Jurkat, Clone E6-1 (cell line): ENCODE measurements around the gene NAP1L1.

ENCODE experiments used
- DNase-seq: peaks from one replicate; pipeline ENCODE4 v3.0.0-alpha.2; 2011; ENCODE audit warnings: low read depth, low spot score
- H3K4me3 ChIP-seq: 2 replicates; pipeline ENCODE4 v1.5.1; 2011; ENCODE audit warnings: mild to moderate bottlenecking, low read length, control low read depth, moderate library complexity

NAP1L1 gene

GRCh38 chr12:76091246-76091754, 6.8 kb upstream of the NAP1L1 start:
- no peak for DNase-seq
- no peak overlapping the region for H3K4me3 ChIP-seq

DNA sequence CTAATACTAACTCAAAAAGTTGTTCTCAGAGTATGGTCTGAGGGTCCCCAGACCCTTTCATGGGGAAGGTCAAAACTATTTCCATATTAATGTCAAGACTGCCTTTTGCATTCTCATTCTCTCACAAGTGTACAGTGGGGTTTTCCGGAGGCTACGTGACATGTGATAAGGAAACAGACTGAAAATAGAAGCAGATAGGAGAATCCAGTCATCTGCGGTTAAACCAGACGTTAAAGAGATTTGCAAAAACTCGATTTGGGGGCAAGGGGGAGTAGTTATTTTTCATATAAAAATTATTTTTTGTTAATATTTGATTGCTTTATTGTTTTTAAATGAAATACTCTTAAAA, 1.0 kb upstream of the NAP1L1 start:
- peak; percentile 68 for DNase-seq
- H3K4me3 ChIP-seq, result peak overlapping the region; percentile 61

DNA sequence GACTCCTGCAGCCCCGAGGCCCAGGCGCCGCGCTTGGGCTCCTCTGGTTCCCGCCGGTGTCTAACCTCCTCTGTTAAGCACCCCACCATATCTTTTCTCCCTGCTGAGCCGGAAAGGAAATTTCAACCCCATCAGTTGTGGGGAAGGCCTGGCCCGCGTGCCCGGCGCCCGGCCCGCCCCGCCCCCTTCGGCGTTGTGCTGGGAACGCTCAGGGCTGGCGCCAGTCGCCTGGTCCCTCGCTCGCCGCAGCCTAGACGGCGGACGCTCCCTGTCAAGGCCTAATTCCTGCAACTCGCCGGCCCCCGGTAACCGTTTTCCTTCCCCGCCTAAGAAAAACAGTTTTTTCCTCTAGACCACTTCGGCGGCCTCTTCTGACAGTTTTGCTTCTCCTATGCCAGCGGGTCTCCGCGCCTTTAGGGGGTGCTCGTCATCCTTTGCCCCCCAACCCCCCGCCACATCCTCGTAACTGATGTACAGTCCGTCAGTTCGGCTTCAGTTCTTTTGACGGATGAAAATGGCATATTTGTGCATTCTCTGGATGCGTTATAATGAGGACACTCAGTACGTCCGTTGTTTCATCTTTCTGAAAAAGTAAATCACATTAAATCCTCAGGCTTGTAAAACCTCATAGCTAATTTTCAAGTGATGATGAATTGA, 506 bp upstream of the NAP1L1 start:
- peak overlapping the region; percentile 61 for H3K4me3 ChIP-seq
- DNase-seq, result peak; percentile 64

GRCh38 chr12:76083246-76083903, 1.1 kb downstream of the NAP1L1 start:
- DNase-seq, result no peak
- peak overlapping the region; percentile 61 for H3K4me3 ChIP-seq

GRCh38 chr12:76081909-76082308, 2.6 kb downstream of the NAP1L1 start:
- DNase-seq, result no peak
- no peak overlapping the region for H3K4me3 ChIP-seq

DNA sequence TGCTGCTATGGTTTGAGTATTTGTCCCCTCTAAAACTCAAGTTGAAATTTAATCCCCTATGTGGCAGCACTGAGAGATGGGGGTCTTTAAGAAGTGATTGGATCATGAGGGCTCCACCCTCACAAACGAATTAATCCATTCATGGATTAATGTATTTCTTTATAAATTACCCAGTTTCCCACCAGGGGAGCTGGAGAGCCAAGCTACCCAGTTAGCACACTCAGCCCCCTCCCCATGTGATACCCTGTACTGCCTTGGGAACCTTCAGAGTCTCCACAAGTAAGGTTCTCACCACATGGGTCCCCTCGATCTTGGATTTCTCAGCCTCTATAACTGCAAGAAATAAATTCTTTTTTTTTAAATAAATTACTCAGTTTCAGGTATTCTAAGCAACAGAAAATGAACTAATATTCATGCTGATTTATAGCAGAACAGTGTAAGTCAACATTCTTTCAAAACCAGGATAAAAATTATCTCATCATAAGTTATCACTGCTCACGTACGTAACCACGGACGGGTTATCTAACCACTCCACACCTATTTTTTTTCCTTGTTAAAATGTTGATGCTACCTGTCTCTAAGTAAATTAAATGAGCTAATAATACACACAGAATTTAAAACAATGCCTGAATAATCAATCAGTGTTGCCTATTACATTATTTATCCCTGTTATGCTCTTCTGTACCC, 3.6 kb downstream of the NAP1L1 start:
- no peak overlapping the region for H3K4me3 ChIP-seq
- peak; percentile 27 for DNase-seq

GRCh38 chr12:76080017-76080728, 4.3 kb downstream of the NAP1L1 start:
- DNase-seq, result no peak

GRCh38 chr12:76078748-76079147, 5.7 kb downstream of the NAP1L1 start:
- DNase-seq, result no peak
- no peak overlapping the region for H3K4me3 ChIP-seq

More at GRCh38 chr12:76080017-76080728, 4.3 kb downstream of the NAP1L1 start:
- H3K4me3 ChIP-seq, result no peak overlapping the region

DNA sequence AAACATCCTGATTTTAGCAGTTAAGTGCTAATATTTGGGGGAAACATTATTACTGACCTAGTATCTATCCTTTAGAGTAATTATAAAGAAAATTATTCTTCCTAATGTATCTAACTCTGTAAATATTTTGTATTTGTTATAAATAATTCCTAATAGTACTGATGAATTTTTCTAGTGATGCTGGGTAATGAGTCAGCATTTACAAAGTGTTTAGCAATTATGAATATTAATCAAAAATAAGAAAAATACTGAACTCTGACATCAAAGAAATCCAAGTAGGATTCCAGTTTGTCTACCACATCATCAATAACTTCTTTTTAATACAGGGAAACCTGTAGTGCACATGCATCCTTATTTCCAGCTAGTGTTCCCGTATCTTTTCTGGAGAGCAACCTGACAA, 9.0 kb downstream of the NAP1L1 start:
- H3K4me3 ChIP-seq, result no peak overlapping the region
- no peak for DNase-seq

- no peak for DNase-seq
- H3K4me3 ChIP-seq, result no peak overlapping the region
Measured at GRCh38 chr12:76074701-76075336, 9.7 kb downstream of the NAP1L1 start.

GRCh38 chr12:76073561-76073960, 10.9 kb downstream of the NAP1L1 start:
- DNase-seq, result no peak
- H3K4me3 ChIP-seq, result no peak overlapping the region

DNA sequence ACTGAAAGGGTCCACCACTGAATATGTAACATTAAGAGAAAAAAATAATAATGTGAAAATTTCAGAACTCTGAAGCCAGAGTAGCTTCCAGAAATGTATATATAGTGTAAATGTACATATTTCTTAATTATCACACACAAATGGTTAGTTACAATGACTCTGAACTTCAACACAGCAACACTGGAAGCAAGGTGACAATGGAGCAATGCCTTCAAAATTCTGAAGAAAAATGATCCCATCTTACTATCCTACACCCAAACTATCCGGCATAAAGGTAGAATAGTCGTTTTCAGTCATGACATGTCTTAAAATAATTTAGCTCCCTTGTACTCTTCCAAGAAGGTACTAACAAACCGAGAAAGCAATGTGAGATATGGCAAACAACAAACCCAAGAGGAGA, 11.9 kb downstream of the NAP1L1 start:
- no peak for DNase-seq
- no peak overlapping the region for H3K4me3 ChIP-seq

- DNase-seq, result no peak
- no peak overlapping the region for H3K4me3 ChIP-seq
Measured at GRCh38 chr12:76069339-76069738, 15.1 kb downstream of the NAP1L1 start.

DNA sequence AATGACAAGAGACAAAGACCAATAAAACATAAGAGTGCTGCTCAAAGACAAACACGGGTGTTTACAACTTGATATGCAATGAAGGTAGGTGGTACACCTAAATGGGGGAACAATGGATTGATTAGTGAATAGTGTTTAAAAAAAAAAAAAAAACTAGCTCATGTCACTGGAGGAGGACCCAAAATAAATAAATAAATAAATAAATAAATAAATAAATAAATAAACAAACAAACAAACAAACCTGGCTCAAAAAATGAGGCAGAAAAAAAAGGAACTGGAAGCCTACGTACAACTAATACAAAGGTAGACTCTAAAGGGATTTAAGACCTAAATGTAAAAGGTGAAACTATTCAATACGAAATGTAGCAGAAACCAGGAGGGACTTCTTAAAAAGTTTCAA, 18.6 kb downstream of the NAP1L1 start:
- H3K4me3 ChIP-seq, result no peak overlapping the region
- DNase-seq, result no peak

GRCh38 chr12:76064904-76065303, 19.6 kb downstream of the NAP1L1 start:
- no peak for DNase-seq
- H3K4me3 ChIP-seq, result no peak overlapping the region

GRCh38 chr12:76060111-76060510, 24.4 kb downstream of the NAP1L1 start:
- no peak for DNase-seq
- no peak overlapping the region for H3K4me3 ChIP-seq

GRCh38 chr12:76057326-76057725, 27.2 kb downstream of the NAP1L1 start:
- no peak for DNase-seq

GRCh38 chr12:76055393-76055792, 29.1 kb downstream of the NAP1L1 start:
- no peak for DNase-seq
- no peak overlapping the region for H3K4me3 ChIP-seq

More at GRCh38 chr12:76057326-76057725, 27.2 kb downstream of the NAP1L1 start:
- H3K4me3 ChIP-seq, result no peak overlapping the region

DNA sequence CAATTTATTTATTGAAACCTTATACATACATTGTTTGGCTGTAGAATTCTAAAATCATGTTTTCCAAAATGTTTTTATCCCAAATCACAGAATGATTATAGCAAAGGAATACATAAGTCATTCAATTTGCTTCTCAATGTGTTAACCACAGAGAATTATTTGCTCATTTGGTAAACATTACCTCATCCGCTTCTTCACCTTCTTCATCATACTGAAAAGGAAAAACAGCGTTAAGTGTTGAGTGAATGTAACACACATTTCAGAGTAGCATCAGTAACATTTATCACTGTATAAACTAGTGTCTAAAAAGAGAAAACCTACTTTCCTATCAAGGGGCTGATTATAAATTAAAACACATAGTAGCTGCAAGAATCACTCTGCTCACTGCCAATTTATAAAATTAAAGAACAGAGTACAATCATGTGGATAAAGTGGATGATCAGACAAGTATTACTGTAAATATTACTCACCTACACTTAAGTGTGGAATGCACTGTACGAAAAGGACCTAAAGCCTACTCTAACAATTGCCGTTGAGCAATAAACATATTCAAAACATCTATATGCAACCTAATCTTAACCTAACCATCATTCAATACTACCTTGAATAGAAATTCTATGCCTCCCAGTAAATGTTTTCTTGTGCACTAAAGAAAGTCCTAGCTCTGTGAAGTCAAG, 34.8 kb downstream of the NAP1L1 start:
- no peak for DNase-seq
- H3K4me3 ChIP-seq, result no peak overlapping the region
